Measurements from ENCODE around the gene SUPT4H1. TPM values are rescaled to one million over a fixed set of nuclear protein-coding genes. Genes with fewer than 3 reads are reported as not detected.

Gene SUPT4H1
- total and polyA plus RNA-seq, 9 of the 15 experiments (the other 6 are each of a cell fraction or from before 2014, with no cell fraction given): 62.1 to 320 (median 117) TPM

DNA sequence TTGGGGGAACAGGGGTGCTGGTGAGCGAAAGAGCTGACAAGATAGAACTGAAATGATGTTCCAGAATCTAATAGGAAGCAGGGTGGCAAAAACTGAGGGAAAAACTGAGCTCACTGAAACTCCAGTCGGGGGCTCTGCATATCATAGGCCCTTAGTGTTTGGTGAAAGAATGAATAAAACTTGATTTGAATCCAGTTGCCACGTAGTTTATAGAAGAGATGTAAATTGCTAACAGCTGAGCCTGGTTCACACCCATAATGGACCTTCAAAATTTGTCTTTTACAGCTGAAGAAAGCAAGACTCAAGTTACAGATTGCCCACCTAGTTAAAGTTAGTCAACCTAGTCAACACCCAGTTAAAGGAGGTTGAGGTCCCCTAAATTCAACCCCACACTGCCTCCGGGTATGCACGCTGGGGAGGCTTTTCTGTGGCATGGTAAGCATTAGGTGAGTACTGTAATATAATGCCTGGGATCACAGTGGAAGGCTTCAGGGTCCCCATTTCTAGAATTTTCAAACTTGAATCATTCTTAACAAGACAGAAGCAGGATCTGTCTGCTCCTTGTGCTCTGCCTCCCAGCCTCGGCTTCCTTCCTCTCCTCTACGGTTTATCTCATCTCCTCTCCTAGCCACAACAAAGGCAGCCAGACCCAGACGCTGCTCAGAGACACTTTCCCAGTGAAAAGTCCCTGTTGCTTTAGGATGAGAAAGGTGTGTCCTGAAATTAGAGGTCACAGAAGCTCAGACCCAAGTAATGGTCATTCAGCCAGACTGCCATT is 26.9 kb upstream of the SUPT4H1 start (continued):
- no peak for TF ChIP-seq MTA1 (IDR thresholded peaks at IDR 0.05; ENCODE audit: borderline replicate concordance)
- TF ChIP-seq YY1 (IDR thresholded peaks at IDR 0.05; ENCODE audit: borderline replicate concordance in 1 of 3, control insufficient read depth in 1 of 3, extremely low read depth in 1 of 3, insufficient read depth in 3 of 3, insufficient read length in 1 of 3, insufficient replicate concordance in 2 of 3, low read depth in 1 of 3, low read length in 2 of 3): peak in 1 of 3 experiments; percentile 52
- TF ChIP-seq RREB1 (CRISPR knock-in tag; IDR thresholded peaks at IDR 0.05): no peak
- peak; percentile 94 for TF ChIP-seq TCF7 (IDR thresholded peaks at IDR 0.05; ENCODE audit: borderline replicate concordance)
- TF ChIP-seq SIX5 (IDR thresholded peaks at IDR 0.05; ENCODE audit: borderline replicate concordance in 1 of 2, insufficient read depth in 1 of 2, low read depth in 1 of 2, low read length in 2 of 2): no peak
- no peak for TF ChIP-seq NFE2L1 (tag; IDR thresholded peaks at IDR 0.05; ENCODE audit: borderline replicate concordance, low read depth)
- TF ChIP-seq ETS2 (tag; IDR thresholded peaks at IDR 0.05; ENCODE audit: borderline replicate concordance, poor library complexity, severe bottlenecking): no peak
- TF ChIP-seq RCOR1 (IDR thresholded peaks at IDR 0.05; ENCODE audit: borderline replicate concordance in 1 of 2, low read depth in 2 of 2, low read length in 2 of 2): no peak
- no peak for TF ChIP-seq ZNF518B (CRISPR knock-in tag; IDR thresholded peaks at IDR 0.05)
- no peak for TF ChIP-seq ZNF431 (CRISPR knock-in tag; IDR thresholded peaks at IDR 0.05)
- no peak for TF ChIP-seq ZNF740 (CRISPR knock-in tag; IDR thresholded peaks at IDR 0.05)
- no peak for TF ChIP-seq ZNF740 (tag; IDR thresholded peaks at IDR 0.05)
- TF ChIP-seq GTF2A2 (tag; IDR thresholded peaks at IDR 0.05): no peak
- peak; percentile 69; the same call in 1 of the 2 replicates for TF ChIP-seq NBN (IDR thresholded peaks at IDR 0.05; ENCODE audit: low read depth)
- no peak for TF ChIP-seq KLF16 (IDR thresholded peaks at IDR 0.05)
- TF ChIP-seq EP400 (IDR thresholded peaks at IDR 0.05): 0 out of 2 replicates have a peak, but pooled peaks have one; percentile 33
